EH (cell line): Measurements from ENCODE around the gene IQSEC1.

Experiments used
- DNase-seq: peaks from one replicate; pipeline ENCODE4 v3.0.0-alpha.2; 2015; ENCODE audit warnings: low read depth

The IQSEC1 gene

GRCh38 chr3:13073326-13074005 is at the start of gene IQSEC1:
Gene IQSEC1, minus strand, starts transcription at chr3:13073429. Its CDS starts 415 bp downstream, at chr3:13073014.
- peak; percentile 25 for DNase-seq

- no peak for DNase-seq
Observed at GRCh38 chr3:13122081-13123012, 49.1 kb upstream of the IQSEC1 start.

GRCh38 chr3:13121553-13122001 is 48.3 kb upstream of the IQSEC1 start:
- no peak for DNase-seq

GRCh38 chr3:13120928-13121552 is 47.8 kb upstream of the IQSEC1 start:
- no peak for DNase-seq

GRCh38 chr3:13120289-13120927 is 47.2 kb upstream of the IQSEC1 start:
- no peak for DNase-seq

- DNase-seq, result no peak
Observed at GRCh38 chr3:13119471-13120220, 46.4 kb upstream of the IQSEC1 start.

- no peak for DNase-seq
Observed at GRCh38 chr3:13116426-13116825, 43.2 kb upstream of the IQSEC1 start.

- DNase-seq, result no peak
Observed at GRCh38 chr3:13115991-13116390, 42.8 kb upstream of the IQSEC1 start.

- no peak for DNase-seq
Observed at GRCh38 chr3:13115576-13115910, 42.3 kb upstream of the IQSEC1 start.

- no peak for DNase-seq
Observed at GRCh38 chr3:13114811-13115575, 41.8 kb upstream of the IQSEC1 start.

GRCh38 chr3:13113346-13114330 is 40.4 kb upstream of the IQSEC1 start:
- no peak for DNase-seq

GRCh38 chr3:13112521-13113345 is 39.5 kb upstream of the IQSEC1 start:
- DNase-seq, result no peak

- no peak for DNase-seq
Observed at GRCh38 chr3:13111873-13112520, 38.8 kb upstream of the IQSEC1 start.

- no peak for DNase-seq
Observed at GRCh38 chr3:13111173-13111872, 38.1 kb upstream of the IQSEC1 start.

GRCh38 chr3:13110678-13111116 is 37.5 kb upstream of the IQSEC1 start:
- DNase-seq, result peak; percentile 64

GRCh38 chr3:13109516-13109915 is 36.3 kb upstream of the IQSEC1 start:
- DNase-seq, result no peak

GRCh38 chr3:13108861-13109260 is 35.6 kb upstream of the IQSEC1 start:
- no peak for DNase-seq
